ENCODE results near the gene JPH3.
"Not testable (repeated sequence)": the region's sequence is repeated elsewhere in the genome, so short reads cannot be mapped to it uniquely, and the experiment has no call there.

JPH3 gene

GRCh38 chr16:87658564-87659225 is 56.4 kb downstream of the JPH3 start:
- DNase-seq = no peak

GRCh38 chr16:87661561-87661960 is 59.3 kb downstream of the JPH3 start:
- no peak for DNase-seq

DNA sequence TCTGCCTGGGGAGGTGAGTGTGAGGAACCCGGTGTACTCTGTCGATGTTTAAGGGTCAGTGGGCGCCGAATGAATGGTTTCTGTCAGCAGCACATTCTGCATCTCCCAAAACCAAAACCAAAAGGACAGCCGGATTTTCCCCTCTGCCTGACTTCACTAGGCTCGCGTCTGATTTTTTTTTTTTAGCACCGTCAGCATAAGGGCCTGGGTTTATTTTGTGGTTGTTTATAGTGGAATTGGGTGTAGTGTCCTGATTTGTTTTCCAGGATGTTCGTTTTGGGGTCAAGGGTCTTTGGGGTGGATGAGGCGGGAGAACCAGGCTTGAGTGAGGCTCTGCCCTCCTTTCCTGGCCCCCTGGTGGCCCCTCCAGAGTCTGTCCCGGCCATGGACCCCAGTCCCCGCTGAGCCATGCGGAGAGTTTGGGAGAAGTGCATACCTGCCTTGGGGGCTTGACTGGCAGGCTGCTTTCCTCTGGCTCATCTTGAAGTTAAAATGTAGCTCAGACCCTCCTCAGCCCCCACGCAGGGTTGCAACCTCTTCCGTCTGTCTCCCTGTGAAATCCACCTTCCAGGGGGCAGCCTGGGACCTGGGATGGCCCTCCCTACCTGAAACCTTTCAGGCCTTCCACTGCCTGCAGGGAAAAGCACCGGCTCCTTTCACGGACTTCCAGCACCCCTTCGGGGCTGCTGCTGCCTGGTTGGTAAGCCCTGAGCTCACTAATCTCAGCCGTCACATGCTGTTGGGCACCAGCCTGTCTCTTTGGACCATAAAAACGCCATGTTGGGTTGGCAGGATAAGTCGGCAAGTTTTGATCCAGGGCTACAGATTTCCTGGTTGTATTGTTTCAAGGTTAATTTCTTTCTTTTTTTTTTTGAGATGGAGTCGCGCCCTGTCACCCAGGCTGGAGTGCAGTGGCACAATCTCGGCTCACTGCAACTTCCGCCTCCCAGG is 60.2 kb downstream of the JPH3 start:
- DNase-seq = no peak

DNA sequence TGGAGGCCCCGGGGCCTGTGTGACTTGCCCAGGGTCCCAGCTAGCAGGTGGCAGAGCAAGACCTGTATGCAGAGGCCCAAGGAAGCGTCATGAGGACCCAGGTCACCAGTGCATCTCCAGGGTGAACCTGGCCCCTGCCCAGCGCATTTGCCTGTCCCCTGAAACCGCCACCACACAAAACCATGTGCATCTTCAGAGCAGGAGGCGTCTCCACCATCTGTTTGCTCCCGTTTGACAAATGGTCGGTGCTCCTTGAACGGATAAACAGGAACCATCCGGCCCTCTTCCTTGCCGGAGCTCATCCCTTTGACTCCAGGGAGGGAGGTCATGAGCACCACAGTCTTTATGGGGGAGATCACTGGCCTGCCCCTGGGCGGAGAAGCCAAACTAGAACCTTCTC is 62.5 kb downstream of the JPH3 start:
- no peak for DNase-seq

DNA sequence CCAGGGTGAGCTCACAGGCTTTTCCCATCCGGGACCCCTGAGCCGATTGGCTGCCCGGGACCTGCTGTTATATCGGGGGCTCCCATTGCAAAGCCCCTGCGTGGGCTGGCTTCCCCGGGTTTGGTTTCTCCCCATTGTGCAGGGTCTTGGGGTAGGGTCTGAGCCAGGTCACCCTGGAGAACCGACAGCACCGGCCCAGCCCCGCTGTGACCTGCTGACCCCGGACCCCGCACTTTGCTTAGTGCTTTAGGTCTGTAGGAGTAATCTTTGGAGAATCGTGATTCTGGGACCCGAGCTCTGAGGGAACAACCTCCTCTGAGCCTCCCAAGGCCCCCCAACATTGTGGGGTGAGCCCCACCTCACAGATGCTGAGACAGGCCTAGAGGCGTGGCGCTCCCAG is 62.9 kb downstream of the JPH3 start:
- DNase-seq = no peak

GRCh38 chr16:87666919-87667318 is 64.6 kb downstream of the JPH3 start:
- no peak for DNase-seq

DNA sequence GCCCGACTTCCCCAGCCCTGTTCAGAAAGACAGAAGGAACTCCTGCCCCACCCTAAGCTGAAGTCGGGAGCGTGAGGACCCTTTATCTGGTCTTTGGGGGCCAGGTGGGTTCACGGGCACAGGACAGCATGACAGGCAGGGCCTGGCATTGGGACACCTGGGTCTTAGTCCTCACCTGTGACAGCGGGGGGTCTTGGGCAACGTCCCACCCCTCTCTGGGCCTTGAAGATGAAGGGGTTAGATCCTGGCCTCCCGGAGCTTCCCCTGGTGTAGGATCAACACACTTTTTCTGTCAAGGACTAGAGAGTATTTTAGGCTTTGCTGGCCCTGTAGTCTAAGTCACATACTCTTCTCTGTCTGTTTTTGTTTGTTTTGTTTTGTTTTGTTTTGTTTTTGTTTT is 65.1 kb downstream of the JPH3 start:
- DNase-seq = no peak

DNA sequence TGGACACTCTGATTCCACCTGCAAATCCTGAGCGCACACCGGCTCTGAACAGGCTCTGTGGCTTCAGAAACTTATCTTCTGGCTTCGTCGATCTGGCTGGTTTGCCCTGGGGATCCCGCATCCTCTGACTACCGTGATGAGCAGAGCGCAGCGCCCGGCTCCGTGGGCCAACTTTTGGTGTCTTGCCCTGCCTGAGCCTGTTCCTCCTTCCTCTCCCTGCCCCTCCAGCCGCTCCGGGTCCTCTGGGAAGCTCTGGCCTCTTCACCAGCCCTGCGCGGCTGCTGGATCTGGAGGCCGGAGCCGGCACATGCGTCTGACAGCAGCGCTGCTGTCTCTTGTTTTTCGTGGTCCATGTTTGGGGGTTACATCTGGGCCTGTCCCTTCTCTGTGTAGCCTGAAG is 65.6 kb downstream of the JPH3 start:
- no peak for DNase-seq

DNA sequence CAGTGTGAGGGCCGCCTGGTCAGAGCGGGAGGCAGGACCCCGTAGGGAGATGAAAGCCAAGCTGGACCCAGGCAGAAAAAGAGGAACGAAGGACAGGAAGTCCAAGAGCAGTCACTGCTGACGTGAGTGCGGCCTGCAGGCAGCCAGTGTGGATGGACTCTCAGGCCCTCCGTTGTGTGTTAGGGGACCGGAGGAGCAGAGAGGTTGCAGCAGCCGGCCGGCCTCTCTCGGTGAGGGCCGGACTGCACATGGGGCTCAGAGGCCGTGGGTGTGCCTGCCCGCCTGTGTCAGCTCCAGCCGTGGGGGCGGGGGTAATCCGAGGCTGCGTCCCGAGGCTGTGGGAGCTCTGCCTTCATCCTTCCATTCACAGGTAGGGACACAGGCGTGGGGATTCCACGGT is 67.4 kb downstream of the JPH3 start:
- DNase-seq = no peak

- no peak for DNase-seq
Observed at GRCh38 chr16:87671221-87671620, 68.9 kb downstream of the JPH3 start.

DNA sequence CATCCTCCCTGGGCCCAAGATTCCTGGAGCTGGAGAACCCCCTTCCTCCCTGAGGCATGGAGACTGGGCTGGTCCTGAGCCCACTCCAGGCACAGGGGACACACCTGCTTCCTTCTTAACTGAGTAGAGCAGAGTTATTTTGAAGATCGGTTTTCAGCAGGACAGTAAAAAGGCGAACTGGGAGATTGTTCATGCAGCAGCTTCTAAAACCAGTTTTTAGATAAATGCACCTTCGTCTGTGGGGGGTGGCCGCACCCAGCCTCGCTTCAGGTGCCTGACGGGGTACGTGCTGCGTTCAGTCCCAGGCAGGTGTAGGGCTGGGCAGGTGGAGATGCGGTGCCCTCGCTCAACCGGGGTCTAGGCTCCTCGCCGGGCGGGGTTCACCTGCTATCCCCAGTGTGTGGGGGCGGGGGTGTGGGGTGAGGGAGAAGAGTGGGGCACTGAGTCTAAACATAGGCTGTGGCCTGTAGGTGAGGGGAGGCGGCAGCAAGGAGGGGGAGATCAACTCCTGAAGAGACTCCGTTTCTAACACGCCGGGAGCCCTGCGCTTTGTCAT is 69.5 kb downstream of the JPH3 start:
- no peak for DNase-seq

GRCh38 chr16:87674419-87674818 is 72.1 kb downstream of the JPH3 start:
- DNase-seq = no peak

GRCh38 chr16:87675111-87675719 is 72.9 kb downstream of the JPH3 start:
- no peak for DNase-seq

GRCh38 chr16:87677830-87678229 is 75.5 kb downstream of the JPH3 start:
- no peak for DNase-seq

DNA sequence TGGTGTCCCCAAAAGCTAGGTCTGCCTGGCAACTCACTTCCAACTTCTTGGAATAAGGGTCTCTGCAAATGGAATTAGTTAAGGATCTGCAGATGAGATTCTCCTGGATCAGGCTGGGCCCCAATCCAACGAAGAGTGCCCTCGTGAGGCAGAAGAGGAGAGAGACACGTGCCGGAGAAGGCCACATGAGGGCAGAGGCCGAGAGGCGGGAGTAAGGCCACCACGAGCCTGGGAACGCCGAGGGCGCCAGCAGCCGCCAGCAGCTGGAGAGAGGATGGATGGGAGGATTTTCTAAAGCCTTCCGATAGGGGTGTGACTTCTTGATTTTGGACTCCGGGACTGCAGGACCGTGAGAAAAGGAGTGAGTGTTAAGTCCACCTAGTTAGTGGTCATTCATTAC is 76.3 kb downstream of the JPH3 start:
- no peak for DNase-seq

GRCh38 chr16:87679593-87680271 is 77.4 kb downstream of the JPH3 start:
- DNase-seq = no peak

- DNase-seq = no peak
Observed at GRCh38 chr16:87680272-87680644, 78.0 kb downstream of the JPH3 start.

- not testable (repeated sequence) for DNase-seq
Observed at GRCh38 chr16:87681051-87681602, 78.8 kb downstream of the JPH3 start.

DNA sequence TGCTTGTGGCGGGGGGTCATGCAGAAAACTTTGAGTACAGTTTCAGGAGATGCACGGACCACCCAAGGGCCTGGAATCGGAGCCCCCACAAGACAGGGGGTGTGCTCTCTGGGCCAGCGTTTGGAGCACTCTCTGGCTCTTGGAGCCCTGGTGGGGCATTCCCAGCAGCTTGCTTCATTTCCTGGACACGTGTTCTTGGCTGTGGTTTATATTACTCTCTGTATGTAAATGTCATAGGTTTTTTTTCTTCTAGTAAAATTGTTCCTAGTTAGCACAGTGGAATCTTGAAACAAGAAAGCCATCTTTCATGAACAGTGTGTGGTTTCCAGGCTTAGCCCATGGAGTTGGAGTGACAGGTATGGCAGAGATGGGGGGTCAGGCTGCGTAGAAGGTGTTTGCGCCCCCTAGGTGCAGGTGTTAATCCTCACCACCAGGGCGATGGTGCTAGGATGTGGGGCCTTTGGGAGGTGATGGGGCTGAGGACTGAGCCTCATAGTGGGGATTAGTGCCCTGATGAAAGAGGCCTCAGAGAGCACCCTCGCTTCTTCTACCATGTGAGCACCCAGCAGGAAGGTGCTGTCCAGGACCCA is 79.8 kb downstream of the JPH3 start:
- DNase-seq = no peak

DNA sequence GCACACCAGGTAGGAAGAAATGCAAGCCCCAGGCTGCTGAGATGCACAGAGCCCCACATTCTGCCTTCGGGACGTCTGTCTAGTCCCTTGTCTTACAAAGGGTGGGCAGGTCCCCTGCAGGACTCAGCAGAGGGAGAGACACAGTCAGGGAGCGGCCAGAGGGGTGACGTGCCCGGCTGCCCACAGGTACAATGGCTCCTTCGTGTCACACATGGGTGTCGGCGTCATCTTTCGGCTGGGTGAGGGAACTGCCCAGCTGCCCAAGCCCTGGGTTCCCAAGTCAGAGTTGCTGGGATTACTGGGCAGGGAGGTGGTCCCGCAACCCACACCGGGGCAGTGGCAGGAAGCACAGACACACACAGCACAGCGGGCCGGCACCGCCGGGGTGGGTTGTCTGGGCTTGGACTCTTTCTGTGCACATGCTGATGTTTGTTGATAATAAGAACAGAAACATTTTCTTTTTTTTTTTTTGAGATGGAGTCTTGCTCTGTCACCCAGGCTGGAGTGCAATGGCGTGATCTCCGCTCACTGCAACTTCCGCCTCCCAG is 80.6 kb downstream of the JPH3 start:
- no peak for DNase-seq

DNA sequence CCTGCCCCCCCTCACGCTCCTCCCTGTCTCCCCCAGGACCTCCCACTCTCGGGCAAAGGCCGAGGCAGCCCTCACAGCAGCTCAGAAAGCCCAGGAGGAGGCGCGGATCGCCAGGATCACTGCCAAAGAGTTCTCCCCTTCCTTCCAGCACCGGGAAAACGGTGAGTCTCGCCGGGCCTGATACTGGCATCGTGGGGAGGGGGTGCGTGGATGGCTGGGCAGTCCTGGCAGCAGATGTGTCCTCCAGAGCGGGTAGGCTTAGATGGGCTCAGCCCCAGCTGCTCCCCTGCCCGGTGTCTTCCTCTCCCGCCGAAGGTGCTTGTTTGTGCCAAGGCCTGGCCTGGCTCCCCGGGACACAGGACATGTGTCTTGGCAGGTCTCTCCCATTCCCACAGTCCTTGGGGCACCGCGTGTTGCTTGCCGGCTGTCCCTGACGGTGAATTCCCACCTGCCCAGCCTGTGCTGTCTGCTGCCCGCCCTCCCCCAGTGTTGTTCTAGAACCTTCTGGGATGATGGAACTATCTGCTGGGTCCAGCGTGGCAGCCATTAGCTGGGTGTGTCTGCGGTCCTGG is 81.9 kb downstream of the JPH3 start:
- DNase-seq = no peak

Measured in DMS153 (cell line).